ENCODE measurements around the gene LIX1. TPM values are rescaled to one million over a fixed set of nuclear protein-coding genes. Genes with fewer than 3 reads are reported as not detected.
A peak's percentile ranks its signal among the peaks of the same experiment; 100 is the strongest.

Gene LIX1
- total and polyA plus RNA-seq, 2 donors (not counting 1 experiment from before 2014, with no cell fraction given) = not detected

DNA sequence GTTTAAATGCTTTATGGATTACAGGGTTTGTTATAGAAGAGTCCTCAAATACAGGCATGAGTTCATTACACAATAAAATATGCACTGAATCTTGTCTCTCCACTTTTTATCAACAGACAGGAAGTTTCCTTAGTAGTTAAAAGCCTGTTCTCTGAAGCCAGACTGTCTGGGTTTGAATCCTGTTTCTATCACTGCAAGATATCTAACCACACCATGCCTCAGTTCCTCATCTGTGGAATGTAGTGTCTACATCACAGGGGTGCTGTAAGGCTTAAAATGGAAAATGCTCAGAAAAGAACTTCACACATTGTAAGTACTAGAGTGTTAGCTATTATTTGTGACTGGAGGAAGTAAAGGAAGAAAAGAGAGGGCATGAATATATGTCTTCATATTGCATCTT lies 9.3 kb downstream of the LIX1 start:
- no peak overlapping the region for H3K4me3 ChIP-seq (replicated peaks in 1 of 4; ENCODE audit: control extremely low read depth in 1 of 4, insufficient read depth in 1 of 4, low read depth in 3 of 4, low read length in 4 of 4)
- no peaks in the 10 kb centered on the region for H3K36me3 ChIP-seq (ENCODE audit: control insufficient read depth, insufficient read depth, low read length)
- no peaks in the 10 kb centered on the region for H3K79me2 ChIP-seq (ENCODE audit: control insufficient read depth, insufficient read depth, low read length)
- no peaks in the 10 kb centered on the region for H3K9me3 ChIP-seq (ENCODE audit: control insufficient read depth, insufficient read depth, low read depth, low read length)
- peaks cover 5% of the 10 kb centered on the region for H3K27me3 ChIP-seq (ENCODE audit: control insufficient read depth, insufficient read depth, low read length)
- no peak for TF ChIP-seq EZH2 (IDR thresholded peaks at IDR 0.05; ENCODE audit: low read length, missing control alignments)
- no peak for TF ChIP-seq CTCF (conservative IDR thresholded peaks at IDR 0.05 in 1 of 2, IDR thresholded peaks at IDR 0.05 in 1 of 2; ENCODE audit: low read depth in 1 of 2, low read length in 2 of 2)
- H3K9ac ChIP-seq (ENCODE audit: insufficient read depth, low read length) = no peak overlapping the region
- H3K27ac ChIP-seq (ENCODE audit: insufficient read depth, low read length) = no peak overlapping the region
- no peaks in the 10 kb centered on the region for H3K4me1 ChIP-seq (ENCODE audit: control insufficient read depth, extremely low read depth, insufficient read depth, low read length)
- H3K4me2 ChIP-seq (ENCODE audit: extremely low read depth, insufficient read depth, low read length) = no peak overlapping the region
- peak in 1 of 2 donors; percentile 76 for DNase-seq (ENCODE audit: low read depth in 2 of 2)
- no peak overlapping the region for H2AFZ ChIP-seq (ENCODE audit: low read length)
- H4K20me1 ChIP-seq (ENCODE audit: control insufficient read depth, extremely low read depth, insufficient read depth, low read length) = no peaks in the 10 kb centered on the region

GRCh38 chr5:97131921-97132320 lies 10.5 kb downstream of the LIX1 start:
- Histone ChIP-seq H3K36me3 (ENCODE audit: control insufficient read depth, insufficient read depth, low read length) (no peaks in the 10 kb centered on the region), H3K9me3 (ENCODE audit: control insufficient read depth, insufficient read depth, low read depth, low read length) (no peaks in the 10 kb centered on the region), H3K27ac (ENCODE audit: insufficient read depth, low read length) (no peak overlapping the region), H4K20me1 (ENCODE audit: control insufficient read depth, extremely low read depth, insufficient read depth, low read length) (no peaks in the 10 kb centered on the region), H2AFZ (ENCODE audit: low read length) (no peak overlapping the region), H3K79me2 (ENCODE audit: control insufficient read depth, insufficient read depth, low read length) (no peaks in the 10 kb centered on the region), H3K4me1 (ENCODE audit: control insufficient read depth, extremely low read depth, insufficient read depth, low read length) (no peaks in the 10 kb centered on the region), H3K9ac (ENCODE audit: insufficient read depth, low read length) (no peak overlapping the region), H3K27me3 (ENCODE audit: control insufficient read depth, insufficient read depth, low read length) (peaks cover 7% of the 10 kb centered on the region), H3K4me2 (ENCODE audit: extremely low read depth, insufficient read depth, low read length) (no peak overlapping the region), H3K4me3 (replicated peaks in 1 of 4; ENCODE audit: control extremely low read depth in 1 of 4, insufficient read depth in 1 of 4, low read depth in 3 of 4, low read length in 4 of 4) (no peak overlapping the region)
- TF ChIP-seq CTCF (conservative IDR thresholded peaks at IDR 0.05 in 1 of 2, IDR thresholded peaks at IDR 0.05 in 1 of 2; ENCODE audit: low read depth in 1 of 2, low read length in 2 of 2) = no peak
- TF ChIP-seq EZH2 (IDR thresholded peaks at IDR 0.05; ENCODE audit: low read length, missing control alignments) = no peak
- no peak for DNase-seq (ENCODE audit: low read depth in 2 of 2)

DNA sequence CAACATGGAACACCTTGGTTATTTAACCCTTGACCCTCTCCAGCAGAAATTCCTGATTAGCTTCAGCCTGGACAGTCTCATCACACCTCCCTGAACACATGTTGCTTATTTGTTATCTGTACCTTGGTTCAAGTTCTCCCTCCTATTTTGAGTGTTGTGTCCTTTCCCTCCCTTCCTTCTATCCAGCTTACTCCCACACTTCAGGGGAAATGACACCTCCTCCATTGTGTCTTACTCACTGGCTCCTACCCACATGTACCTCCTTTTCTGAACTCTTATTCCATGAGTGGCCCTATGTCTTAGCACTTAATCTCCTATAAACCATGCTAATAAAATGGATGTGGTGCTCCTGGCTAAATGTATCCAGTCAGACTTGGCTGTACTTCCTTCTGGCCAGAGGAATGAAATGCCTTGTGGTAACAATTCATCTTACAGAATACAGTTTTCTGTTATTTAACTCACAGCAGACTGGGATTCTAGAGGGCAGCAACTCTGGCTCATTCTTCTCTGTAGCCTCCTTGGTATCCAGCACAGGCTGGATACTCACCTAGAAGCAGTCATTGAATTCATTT lies 11.2 kb downstream of the LIX1 start:
- Histone ChIP-seq H3K9ac (ENCODE audit: insufficient read depth, low read length) (no peak overlapping the region), H4K20me1 (ENCODE audit: control insufficient read depth, extremely low read depth, insufficient read depth, low read length) (no peaks in the 10 kb centered on the region), H3K27ac (ENCODE audit: insufficient read depth, low read length) (no peak overlapping the region), H3K36me3 (ENCODE audit: control insufficient read depth, insufficient read depth, low read length) (no peaks in the 10 kb centered on the region), H3K4me2 (ENCODE audit: extremely low read depth, insufficient read depth, low read length) (no peak overlapping the region), H3K9me3 (ENCODE audit: control insufficient read depth, insufficient read depth, low read depth, low read length) (no peaks in the 10 kb centered on the region), H3K27me3 (ENCODE audit: control insufficient read depth, insufficient read depth, low read length) (peaks cover 7% of the 10 kb centered on the region), H3K4me3 (replicated peaks in 1 of 4; ENCODE audit: control extremely low read depth in 1 of 4, insufficient read depth in 1 of 4, low read depth in 3 of 4, low read length in 4 of 4) (no peak overlapping the region), H3K79me2 (ENCODE audit: control insufficient read depth, insufficient read depth, low read length) (no peaks in the 10 kb centered on the region), H2AFZ (ENCODE audit: low read length) (no peak overlapping the region), H3K4me1 (ENCODE audit: control insufficient read depth, extremely low read depth, insufficient read depth, low read length) (no peaks in the 10 kb centered on the region)
- TF ChIP-seq EZH2 (IDR thresholded peaks at IDR 0.05; ENCODE audit: low read length, missing control alignments) (no peak), CTCF (conservative IDR thresholded peaks at IDR 0.05 in 1 of 2, IDR thresholded peaks at IDR 0.05 in 1 of 2; ENCODE audit: low read depth in 1 of 2, low read length in 2 of 2) (no peak)
- peak; percentile 39 to 88 for DNase-seq (ENCODE audit: low read depth in 2 of 2)
